CD14-positive monocyte (primary cell): ENCODE results near the gene CSF2. TPM values are rescaled to one million over a fixed set of nuclear protein-coding genes. Genes with fewer than 3 reads are reported as not detected.

ENCODE experiments used
- DNase-seq, 3 donors: peaks; one replicate each; pipeline ENCODE4 v3.0.0-alpha.2; 2011 to 2022
- H2AFZ ChIP-seq: 2 replicates; pipeline ENCODE4 v1.6.0; 2012; ENCODE audit warnings: mild to moderate bottlenecking, low read depth, low read length, inconsistent platforms; ENCODE audit not compliant: insufficient read depth, poor library complexity, severe bottlenecking
- H3K27ac ChIP-seq, 2 donors: 1 replicate in 1 of 2; 2 replicates in 1 of 2; pipeline ENCODE4 v1.5.1; 2012 to 2013; ENCODE audit warnings: low read length in 2 of 2, control low read depth in 1 of 2, inconsistent platforms in 1 of 2, low read depth in 1 of 2, mild to moderate bottlenecking in 1 of 2
- H3K27me3 ChIP-seq, 2 donors: one replicate each; pipeline versions ENCODE4 v1.6.0 to v1.6.1; 2011 to 2013; ENCODE audit warnings: low read length in 2 of 2; ENCODE audit not compliant: control insufficient read depth in 2 of 2, insufficient read depth in 2 of 2
- H3K36me3 ChIP-seq, 2 donors: replicated peaks in 1 of 2; 1 replicate in 1 of 2; 2 replicates in 1 of 2; pipeline versions ENCODE4 v1.5.1 to v1.6.1; 2012 to 2013; ENCODE audit warnings: low read length in 2 of 2, control low read depth in 1 of 2, inconsistent platforms in 1 of 2, mild to moderate bottlenecking in 1 of 2; ENCODE audit not compliant: insufficient read depth in 2 of 2, control insufficient read depth in 1 of 2
- H3K4me1 ChIP-seq, 2 donors: 1 replicate in 1 of 2; 2 replicates in 1 of 2; pipeline versions ENCODE4 v1.5.1 to v1.6.1; 2012 to 2013; ENCODE audit warnings: low read length in 2 of 2, control low read depth in 1 of 2, inconsistent platforms in 1 of 2, mild to moderate bottlenecking in 1 of 2, moderate library complexity in 1 of 2; ENCODE audit not compliant: insufficient read depth in 2 of 2, control insufficient read depth in 1 of 2
- H3K4me2 ChIP-seq: replicated peaks from 2 replicates; pipeline ENCODE3; 2012; ENCODE audit warnings: low read length, moderate library complexity, mild to moderate bottlenecking; ENCODE audit not compliant: poor library complexity, severe bottlenecking; ENCODE audit errors: extremely low read depth
- H3K4me3 ChIP-seq, 3 experiments: fragments of 200-600 bp in 1 of 3; sonication (generic) in 1 of 3; replicated peaks in 1 of 3; 1 replicate in 2 of 3; 2 replicates in 1 of 3; pipeline ENCODE4 v1.5.1; 2011 to 2013; ENCODE audit warnings: low read length in 3 of 3, mild to moderate bottlenecking in 3 of 3, control low read depth in 2 of 3, low read depth in 2 of 3, inconsistent platforms in 1 of 3, moderate library complexity in 1 of 3
- H3K79me2 ChIP-seq: 2 replicates; pipeline ENCODE4 v1.6.0; 2012; ENCODE audit warnings: mild to moderate bottlenecking, control low read depth, inconsistent platforms, low read length, moderate library complexity; ENCODE audit not compliant: insufficient read depth
- H3K9ac ChIP-seq: 2 replicates; pipeline ENCODE4 v1.6.0; 2017; ENCODE audit warnings: low read length, mild to moderate bottlenecking; ENCODE audit not compliant: insufficient read depth, poor library complexity, severe bottlenecking
- H3K9me3 ChIP-seq, 2 donors: replicated peaks in 1 of 2; 1 replicate in 1 of 2; 2 replicates in 1 of 2; pipeline versions ENCODE4 v1.5.1 to v1.6.1; 2012 to 2013; ENCODE audit warnings: low read length in 2 of 2, control low read depth in 1 of 2; ENCODE audit not compliant: control insufficient read depth in 1 of 2, insufficient read depth in 1 of 2
- H4K20me1 ChIP-seq: 2 replicates; pipeline ENCODE4 v1.6.0; 2012; ENCODE audit warnings: mild to moderate bottlenecking, low read length, control low read depth, moderate library complexity; ENCODE audit not compliant: insufficient read depth
- H3K27ac Mint-ChIP-seq, 7 donors: one replicate each; pipeline ENCODE4 v1.8.0; 2020; ENCODE audit warnings: mild to moderate bottlenecking in 7 of 7, mixed read lengths in 7 of 7, moderate library complexity in 6 of 7, inconsistent platforms in 2 of 7
- H3K27me3 Mint-ChIP-seq, 3 donors: one replicate each; pipeline ENCODE4 v1.8.0; 2021 to 2022; ENCODE audit warnings: low read depth in 3 of 3, mild to moderate bottlenecking in 3 of 3, mixed read lengths in 3 of 3, moderate library complexity in 3 of 3, inconsistent platforms in 1 of 3
- H3K36me3 Mint-ChIP-seq, 2 donors: one replicate each; pipeline ENCODE4 v1.8.0; 2020; ENCODE audit warnings: mixed read lengths in 2 of 2, inconsistent platforms in 1 of 2, mild to moderate bottlenecking in 1 of 2
- H3K4me1 Mint-ChIP-seq: one replicate; pipeline ENCODE4 v1.8.0; 2020; ENCODE audit warnings: mild to moderate bottlenecking, mixed read lengths
- H3K4me3 Mint-ChIP-seq, 2 donors: one replicate each; pipeline ENCODE4 v1.8.0; 2020; ENCODE audit warnings: mild to moderate bottlenecking in 2 of 2, mixed read lengths in 2 of 2, moderate library complexity in 1 of 2
- H3K9me3 Mint-ChIP-seq, 7 donors: one replicate each; pipeline ENCODE4 v1.8.0; 2020 to 2022; ENCODE audit warnings: mixed read lengths in 7 of 7, mild to moderate bottlenecking in 6 of 7, moderate library complexity in 6 of 7, inconsistent platforms in 2 of 7
- CTCF ChIP-seq: fragments of 200-600 bp; IDR thresholded peaks from one replicate; pipeline ENCODE4 v1.8.0; 2022; ENCODE audit warnings: antibody characterized with exemption, mild to moderate bottlenecking
- WGBS: methylation state at CpG from one replicate; pipeline ENCODE4 v1.1.5; 2013; ENCODE audit warnings: missing lambda C conversion rate; ENCODE audit not compliant: insufficient coverage; 5-methylcytosine and 5-hydroxymethylcytosine counted together
- intact Hi-C, 2 donors: fragments of 100-400 bp; cut with micrococcal nuclease; formaldehyde crosslinking; loops; one replicate each; pipeline versions ENCODE4 v1.15.0 to v1.15.1; 2023
- polyA plus RNA-seq, 3 donors: library from polyadenylated mRNA; depleted of rRNA in 1 of 3; unstranded in 2 of 3; stranded (reverse) in 1 of 3; fragments of 300-500 nt in 2 of 3; fragments of >200 nt in 1 of 3; fragmentation: Illumina TruSeq in 2 of 3; gene quantifications; 1 replicate in 2 of 3; 2 replicates in 1 of 3; pipeline ENCODE4 v1.2.3, GENCODE V29; 2012 to 2021

Gene CSF2
- polyA plus RNA-seq, 3 donors = not detected

GRCh38 chr5:132089363-132089762 is 15.8 kb downstream of the CSF2 start:
- no peak for TF ChIP-seq CTCF
- H3K27me3 ChIP-seq = peaks cover 0 to 2% of the 10 kb centered on the region in 2 donors
- H3K79me2 ChIP-seq = no peaks in the 10 kb centered on the region
- H4K20me1 ChIP-seq = no peaks in the 10 kb centered on the region
- WGBS = no CpG with 5 or more reads among the region's 1 CpG
- H3K9me3 ChIP-seq = no peaks in the 10 kb centered on the region
- no peak for DNase-seq
- no peaks in the 10 kb centered on the region for H3K36me3 Mint-ChIP-seq
- H3K4me2 ChIP-seq = no peak overlapping the region
- no peak overlapping the region for H3K27ac Mint-ChIP-seq
- no peak overlapping the region for H3K4me3 Mint-ChIP-seq
- intact Hi-C loops = no loop called here
- H3K9me3 Mint-ChIP-seq = peaks cover 0 to 4% (median 0%) of the 10 kb centered on the region in 7 donors
- no peak overlapping the region for H3K4me3 ChIP-seq
- no peak overlapping the region for H3K27ac ChIP-seq
- no peak overlapping the region for H3K9ac ChIP-seq
- no peaks in the 10 kb centered on the region for H3K4me1 ChIP-seq
- H3K27me3 Mint-ChIP-seq = peaks cover 8 to 24% (median 17%) of the 10 kb centered on the region in 3 donors
- peaks cover under 1% of the 10 kb centered on the region for H3K4me1 Mint-ChIP-seq
- no peak overlapping the region for H2AFZ ChIP-seq
- no peaks in the 10 kb centered on the region for H3K36me3 ChIP-seq

- no peaks in the 10 kb centered on the region for H3K4me1 ChIP-seq
- no peaks in the 10 kb centered on the region for H3K36me3 Mint-ChIP-seq
- no peak overlapping the region for H2AFZ ChIP-seq
- H3K4me2 ChIP-seq = no peak overlapping the region
- H4K20me1 ChIP-seq = no peaks in the 10 kb centered on the region
- H3K9me3 ChIP-seq = no peaks in the 10 kb centered on the region
- no peak for TF ChIP-seq CTCF
- no peak overlapping the region for H3K4me3 Mint-ChIP-seq
- intact Hi-C loops = no loop called here
- no peak overlapping the region for H3K27ac Mint-ChIP-seq
- H3K4me1 Mint-ChIP-seq = peaks cover 7% of the 10 kb centered on the region
- H3K36me3 ChIP-seq = no peaks in the 10 kb centered on the region
- peaks cover 8 to 26% (median 15%) of the 10 kb centered on the region in 3 donors for H3K27me3 Mint-ChIP-seq
- H3K4me3 ChIP-seq = no peak overlapping the region
- H3K9me3 Mint-ChIP-seq = peaks cover 0 to 4% (median 0%) of the 10 kb centered on the region in 7 donors
- no peak overlapping the region for H3K27ac ChIP-seq
- peaks cover 0 to 2% of the 10 kb centered on the region in 2 donors for H3K27me3 ChIP-seq
- H3K79me2 ChIP-seq = no peaks in the 10 kb centered on the region
- DNase-seq = no peak
- H3K9ac ChIP-seq = no peak overlapping the region
These were observed 16.5 kb downstream of the CSF2 start for GRCh38 chr5:132090107-132090506.
